ENCODE measurements around the gene SF3B5. TPM values are rescaled to one million over a fixed set of nuclear protein-coding genes. Genes with fewer than 3 reads are reported as not detected.

The SF3B5 gene
- total and polyA plus RNA-seq, 2 experiments from 2014 or later: 151 to 183 TPM

DNA sequence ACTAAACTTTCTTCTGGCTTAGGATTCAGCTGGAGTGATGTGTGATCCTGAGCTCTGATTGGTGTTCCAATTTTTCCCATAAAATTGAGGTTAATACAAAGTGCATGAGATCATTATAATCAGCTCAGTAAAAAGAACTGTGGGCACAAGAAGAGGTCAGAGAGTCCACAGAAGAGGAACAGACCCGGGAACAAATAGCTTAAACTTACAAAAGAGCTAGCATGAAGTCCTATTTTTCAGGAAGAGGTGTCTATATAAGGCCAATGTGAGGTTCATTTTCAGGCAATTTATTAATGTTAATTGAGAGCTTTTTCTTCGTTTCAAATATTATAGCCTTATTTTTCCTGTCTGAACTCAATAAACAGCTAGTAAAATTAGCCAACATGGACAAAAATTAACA, 28.0 kb upstream of the SF3B5 start (continued):
- TF ChIP-seq, protein P1, sequence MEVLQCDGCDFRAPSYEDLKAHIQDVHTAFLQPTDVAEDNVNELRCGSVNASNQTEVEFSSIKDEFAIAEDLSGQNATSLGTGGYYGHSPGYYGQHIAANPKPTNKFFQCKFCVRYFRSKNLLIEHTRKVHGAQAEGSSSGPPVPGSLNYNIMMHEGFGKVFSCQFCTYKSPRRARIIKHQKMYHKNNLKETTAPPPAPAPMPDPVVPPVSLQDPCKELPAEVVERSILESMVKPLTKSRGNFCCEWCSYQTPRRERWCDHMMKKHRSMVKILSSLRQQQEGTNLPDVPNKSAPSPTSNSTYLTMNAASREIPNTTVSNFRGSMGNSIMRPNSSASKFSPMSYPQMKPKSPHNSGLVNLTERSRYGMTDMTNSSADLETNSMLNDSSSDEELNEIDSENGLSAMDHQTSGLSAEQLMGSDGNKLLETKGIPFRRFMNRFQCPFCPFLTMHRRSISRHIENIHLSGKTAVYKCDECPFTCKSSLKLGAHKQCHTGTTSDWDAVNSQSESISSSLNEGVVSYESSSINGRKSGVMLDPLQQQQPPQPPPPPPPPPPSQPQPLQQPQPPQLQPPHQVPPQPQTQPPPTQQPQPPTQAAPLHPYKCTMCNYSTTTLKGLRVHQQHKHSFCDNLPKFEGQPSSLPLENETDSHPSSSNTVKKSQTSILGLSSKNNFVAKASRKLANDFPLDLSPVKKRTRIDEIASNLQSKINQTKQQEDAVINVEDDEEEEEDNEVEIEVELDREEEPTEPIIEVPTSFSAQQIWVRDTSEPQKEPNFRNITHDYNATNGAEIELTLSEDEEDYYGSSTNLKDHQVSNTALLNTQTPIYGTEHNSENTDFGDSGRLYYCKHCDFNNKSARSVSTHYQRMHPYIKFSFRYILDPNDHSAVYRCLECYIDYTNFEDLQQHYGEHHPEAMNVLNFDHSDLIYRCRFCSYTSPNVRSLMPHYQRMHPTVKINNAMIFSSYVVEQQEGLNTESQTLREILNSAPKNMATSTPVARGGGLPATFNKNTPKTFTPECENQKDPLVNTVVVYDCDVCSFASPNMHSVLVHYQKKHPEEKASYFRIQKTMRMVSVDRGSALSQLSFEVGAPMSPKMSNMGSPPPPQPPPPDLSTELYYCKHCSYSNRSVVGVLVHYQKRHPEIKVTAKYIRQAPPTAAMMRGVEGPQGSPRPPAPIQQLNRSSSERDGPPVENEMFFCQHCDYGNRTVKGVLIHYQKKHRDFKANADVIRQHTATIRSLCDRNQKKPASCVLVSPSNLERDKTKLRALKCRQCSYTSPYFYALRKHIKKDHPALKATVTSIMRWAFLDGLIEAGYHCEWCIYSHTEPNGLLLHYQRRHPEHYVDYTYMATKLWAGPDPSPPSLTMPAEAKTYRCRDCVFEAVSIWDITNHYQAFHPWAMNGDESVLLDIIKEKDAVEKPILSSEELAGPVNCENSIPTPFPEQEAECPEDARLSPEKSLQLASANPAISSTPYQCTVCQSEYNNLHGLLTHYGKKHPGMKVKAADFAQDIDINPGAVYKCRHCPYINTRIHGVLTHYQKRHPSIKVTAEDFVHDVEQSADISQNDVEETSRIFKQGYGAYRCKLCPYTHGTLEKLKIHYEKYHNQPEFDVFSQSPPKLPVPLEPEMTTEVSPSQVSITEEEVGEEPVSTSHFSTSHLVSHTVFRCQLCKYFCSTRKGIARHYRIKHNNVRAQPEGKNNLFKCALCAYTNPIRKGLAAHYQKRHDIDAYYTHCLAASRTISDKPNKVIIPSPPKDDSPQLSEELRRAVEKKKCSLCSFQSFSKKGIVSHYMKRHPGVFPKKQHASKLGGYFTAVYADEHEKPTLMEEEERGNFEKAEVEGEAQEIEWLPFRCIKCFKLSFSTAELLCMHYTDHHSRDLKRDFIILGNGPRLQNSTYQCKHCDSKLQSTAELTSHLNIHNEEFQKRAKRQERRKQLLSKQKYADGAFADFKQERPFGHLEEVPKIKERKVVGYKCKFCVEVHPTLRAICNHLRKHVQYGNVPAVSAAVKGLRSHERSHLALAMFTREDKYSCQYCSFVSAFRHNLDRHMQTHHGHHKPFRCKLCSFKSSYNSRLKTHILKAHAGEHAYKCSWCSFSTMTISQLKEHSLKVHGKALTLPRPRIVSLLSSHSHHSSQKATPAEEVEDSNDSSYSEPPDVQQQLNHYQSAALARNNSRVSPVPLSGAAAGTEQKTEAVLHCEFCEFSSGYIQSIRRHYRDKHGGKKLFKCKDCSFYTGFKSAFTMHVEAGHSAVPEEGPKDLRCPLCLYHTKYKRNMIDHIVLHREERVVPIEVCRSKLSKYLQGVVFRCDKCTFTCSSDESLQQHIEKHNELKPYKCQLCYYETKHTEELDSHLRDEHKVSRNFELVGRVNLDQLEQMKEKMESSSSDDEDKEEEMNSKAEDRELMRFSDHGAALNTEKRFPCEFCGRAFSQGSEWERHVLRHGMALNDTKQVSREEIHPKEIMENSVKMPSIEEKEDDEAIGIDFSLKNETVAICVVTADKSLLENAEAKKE (CRISPR knock-in tag; IDR thresholded peaks at IDR 0.05): no peak
- TF ChIP-seq ZNF114 (CRISPR knock-in tag; IDR thresholded peaks at IDR 0.05): no peak
- TF ChIP-seq NANOG (IDR thresholded peaks at IDR 0.05; ENCODE audit: borderline replicate concordance): no peak
- TF ChIP-seq, protein P2, sequence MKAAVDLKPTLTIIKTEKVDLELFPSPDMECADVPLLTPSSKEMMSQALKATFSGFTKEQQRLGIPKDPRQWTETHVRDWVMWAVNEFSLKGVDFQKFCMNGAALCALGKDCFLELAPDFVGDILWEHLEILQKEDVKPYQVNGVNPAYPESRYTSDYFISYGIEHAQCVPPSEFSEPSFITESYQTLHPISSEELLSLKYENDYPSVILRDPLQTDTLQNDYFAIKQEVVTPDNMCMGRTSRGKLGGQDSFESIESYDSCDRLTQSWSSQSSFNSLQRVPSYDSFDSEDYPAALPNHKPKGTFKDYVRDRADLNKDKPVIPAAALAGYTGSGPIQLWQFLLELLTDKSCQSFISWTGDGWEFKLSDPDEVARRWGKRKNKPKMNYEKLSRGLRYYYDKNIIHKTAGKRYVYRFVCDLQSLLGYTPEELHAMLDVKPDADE (IDR thresholded peaks at IDR 0.05): no peak

DNA sequence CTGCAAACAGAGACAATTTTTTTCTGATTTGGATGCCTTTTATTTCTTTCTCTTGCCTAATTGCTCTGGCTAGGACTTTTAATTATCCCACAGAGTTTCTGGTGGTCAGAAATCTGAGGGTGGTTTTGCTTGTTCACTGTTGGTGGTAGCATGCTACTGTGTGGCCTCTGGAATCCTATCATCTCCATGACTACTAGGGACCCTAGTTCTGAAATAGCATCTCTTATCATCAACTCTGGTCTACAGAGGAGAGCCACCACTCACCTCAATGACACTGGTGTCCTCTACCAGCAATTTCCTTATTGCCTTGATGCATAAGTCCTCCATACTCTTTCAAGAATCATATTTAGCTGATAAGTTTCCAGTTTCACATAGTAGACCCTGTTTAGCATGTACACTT, 27.5 kb upstream of the SF3B5 start:
- Histone ChIP-seq H3K4me3 (no peak overlapping the region), H3K27me3 (ENCODE audit: insufficient read depth) (no peaks in the 10 kb centered on the region), H3K4me1 (ENCODE audit: insufficient read depth) (no peaks in the 10 kb centered on the region), H3K79me2 (replicated peaks; ENCODE audit: insufficient read depth) (no peaks in the 10 kb centered on the region), H3F3A (replicated peaks; ENCODE audit: low read depth) (no peaks in the 10 kb centered on the region), H3K9me2 (ENCODE audit: insufficient read depth) (peaks cover 20% of the 10 kb centered on the region), H2AFZ (no peak overlapping the region), H3K36me3 (ENCODE audit: insufficient read depth) (no peaks in the 10 kb centered on the region), H3K4me2 (no peak overlapping the region), H3K27ac (ENCODE audit: low read depth) (no peak overlapping the region), H4K20me1 (replicated peaks; ENCODE audit: insufficient read depth) (no peaks in the 10 kb centered on the region)
- ATAC-seq: no peak
- H3K27ac Mint-ChIP-seq: no peak overlapping the region
- no peak overlapping the region for H3K4me3 Mint-ChIP-seq
- H3K27me3 Mint-ChIP-seq (ENCODE audit: insufficient read depth, low read depth, poor library complexity): no peaks in the 10 kb centered on the region
- no peak for DNase-seq (ENCODE audit: low spot score)
- no peaks in the 10 kb centered on the region for H3K9me3 Mint-ChIP-seq
- no peaks in the 10 kb centered on the region for H3K4me1 Mint-ChIP-seq
- no peaks in the 10 kb centered on the region for H3K36me3 Mint-ChIP-seq (ENCODE audit: low read depth)
- TF ChIP-seq, protein P3, sequence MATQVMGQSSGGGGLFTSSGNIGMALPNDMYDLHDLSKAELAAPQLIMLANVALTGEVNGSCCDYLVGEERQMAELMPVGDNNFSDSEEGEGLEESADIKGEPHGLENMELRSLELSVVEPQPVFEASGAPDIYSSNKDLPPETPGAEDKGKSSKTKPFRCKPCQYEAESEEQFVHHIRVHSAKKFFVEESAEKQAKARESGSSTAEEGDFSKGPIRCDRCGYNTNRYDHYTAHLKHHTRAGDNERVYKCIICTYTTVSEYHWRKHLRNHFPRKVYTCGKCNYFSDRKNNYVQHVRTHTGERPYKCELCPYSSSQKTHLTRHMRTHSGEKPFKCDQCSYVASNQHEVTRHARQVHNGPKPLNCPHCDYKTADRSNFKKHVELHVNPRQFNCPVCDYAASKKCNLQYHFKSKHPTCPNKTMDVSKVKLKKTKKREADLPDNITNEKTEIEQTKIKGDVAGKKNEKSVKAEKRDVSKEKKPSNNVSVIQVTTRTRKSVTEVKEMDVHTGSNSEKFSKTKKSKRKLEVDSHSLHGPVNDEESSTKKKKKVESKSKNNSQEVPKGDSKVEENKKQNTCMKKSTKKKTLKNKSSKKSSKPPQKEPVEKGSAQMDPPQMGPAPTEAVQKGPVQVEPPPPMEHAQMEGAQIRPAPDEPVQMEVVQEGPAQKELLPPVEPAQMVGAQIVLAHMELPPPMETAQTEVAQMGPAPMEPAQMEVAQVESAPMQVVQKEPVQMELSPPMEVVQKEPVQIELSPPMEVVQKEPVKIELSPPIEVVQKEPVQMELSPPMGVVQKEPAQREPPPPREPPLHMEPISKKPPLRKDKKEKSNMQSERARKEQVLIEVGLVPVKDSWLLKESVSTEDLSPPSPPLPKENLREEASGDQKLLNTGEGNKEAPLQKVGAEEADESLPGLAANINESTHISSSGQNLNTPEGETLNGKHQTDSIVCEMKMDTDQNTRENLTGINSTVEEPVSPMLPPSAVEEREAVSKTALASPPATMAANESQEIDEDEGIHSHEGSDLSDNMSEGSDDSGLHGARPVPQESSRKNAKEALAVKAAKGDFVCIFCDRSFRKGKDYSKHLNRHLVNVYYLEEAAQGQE (IDR thresholded peaks at IDR 0.05; ENCODE audit: unreplicated experiment): no peak
- TF ChIP-seq, protein P4, sequence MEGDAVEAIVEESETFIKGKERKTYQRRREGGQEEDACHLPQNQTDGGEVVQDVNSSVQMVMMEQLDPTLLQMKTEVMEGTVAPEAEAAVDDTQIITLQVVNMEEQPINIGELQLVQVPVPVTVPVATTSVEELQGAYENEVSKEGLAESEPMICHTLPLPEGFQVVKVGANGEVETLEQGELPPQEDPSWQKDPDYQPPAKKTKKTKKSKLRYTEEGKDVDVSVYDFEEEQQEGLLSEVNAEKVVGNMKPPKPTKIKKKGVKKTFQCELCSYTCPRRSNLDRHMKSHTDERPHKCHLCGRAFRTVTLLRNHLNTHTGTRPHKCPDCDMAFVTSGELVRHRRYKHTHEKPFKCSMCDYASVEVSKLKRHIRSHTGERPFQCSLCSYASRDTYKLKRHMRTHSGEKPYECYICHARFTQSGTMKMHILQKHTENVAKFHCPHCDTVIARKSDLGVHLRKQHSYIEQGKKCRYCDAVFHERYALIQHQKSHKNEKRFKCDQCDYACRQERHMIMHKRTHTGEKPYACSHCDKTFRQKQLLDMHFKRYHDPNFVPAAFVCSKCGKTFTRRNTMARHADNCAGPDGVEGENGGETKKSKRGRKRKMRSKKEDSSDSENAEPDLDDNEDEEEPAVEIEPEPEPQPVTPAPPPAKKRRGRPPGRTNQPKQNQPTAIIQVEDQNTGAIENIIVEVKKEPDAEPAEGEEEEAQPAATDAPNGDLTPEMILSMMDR (conservative IDR thresholded peaks at IDR 0.05; ENCODE audit: low read depth in 2 of 2): no peak

All from GM23338 (cell line).